Colonic mucosa (tissue), 4 donors: Measurements from ENCODE around the gene DAB1. TPM values are rescaled to one million over a fixed set of nuclear protein-coding genes. Genes with fewer than 3 reads are reported as not detected.

Experiments used
- DNase-seq: peaks from one replicate; pipeline ENCODE4 v3.0.0-alpha.2; 2020
- H3K27ac ChIP-seq: fragments of 200-600 bp; one replicate; pipeline ENCODE4 v1.8.0; 2021
- H3K27me3 ChIP-seq: fragments of 200-600 bp; one replicate; pipeline ENCODE4 v1.8.0; 2021
- H3K36me3 ChIP-seq: fragments of 200-600 bp; one replicate; pipeline ENCODE4 v1.8.0; 2021
- H3K4me1 ChIP-seq: fragments of 200-600 bp; one replicate; pipeline ENCODE4 v1.8.0; 2021; ENCODE audit warnings: mild to moderate bottlenecking
- H3K4me3 ChIP-seq: fragments of 200-600 bp; one replicate; pipeline ENCODE4 v1.8.0; 2021
- H3K9ac ChIP-seq, 2 donors: one replicate each; pipeline ENCODE4 v1.7.0; 2013; ENCODE audit warnings: control low read depth in 2 of 2, low read depth in 2 of 2, low read length in 2 of 2
- H3K9me3 ChIP-seq: fragments of 200-600 bp; one replicate; pipeline ENCODE4 v1.8.0; 2021
- CTCF ChIP-seq: fragments of 200-600 bp; IDR thresholded peaks from one replicate; pipeline ENCODE4 v1.8.0; 2022; ENCODE audit warnings: antibody characterized with exemption, mild to moderate bottlenecking
- intact Hi-C: fragments of 100-400 bp; cut with DNase I; formaldehyde crosslinking; loops from one replicate; pipeline ENCODE4 v1.14.1; 2022
- total RNA-seq, 2 donors: library from RNA; stranded (reverse); fragmentation: NEBNext Ultra II Directional in 1 of 2; extraction: Animal tissue kit (Norgen Biotek cat#: 25700) in 1 of 2; gene quantifications; one replicate each; pipeline ENCODE4 v1.2.1, GENCODE V29; 2021
- donor health status: healthy.
- donor health status: DM: no; HTN: no; CAD: no.
- donor health status: DM: no; HTN: no; CAD: no.

Gene DAB1
- total RNA-seq, 2 donors from 2014 or later, result 0.42 TPM; not detected in 1

GRCh38 chr1:57072401-57073110 is 351.3 kb downstream of the DAB1 start:
- H3K4me3 ChIP-seq, result no peak overlapping the region
- no peaks in the 10 kb centered on the region for H3K36me3 ChIP-seq
- DNase-seq, result no peak
- no peaks in the 10 kb centered on the region for H3K4me1 ChIP-seq
- H3K27ac ChIP-seq, result no peak overlapping the region
- intact Hi-C loops, result no loop called here
- no peaks in the 10 kb centered on the region for H3K27me3 ChIP-seq
- TF ChIP-seq CTCF, result no peak
- H3K9ac ChIP-seq, result no peak overlapping the region
- no peaks in the 10 kb centered on the region for H3K9me3 ChIP-seq

GRCh38 chr1:57067863-57068262 is 356.0 kb downstream of the DAB1 start:
- Histone ChIP-seq H3K36me3 (no peaks in the 10 kb centered on the region), H3K27me3 (no peaks in the 10 kb centered on the region), H3K9me3 (no peaks in the 10 kb centered on the region), H3K27ac (no peak overlapping the region), H3K4me1 (no peaks in the 10 kb centered on the region), H3K9ac (no peak overlapping the region), H3K4me3 (no peak overlapping the region)
- intact Hi-C loops, result no loop called here
- DNase-seq, result no peak
- TF ChIP-seq CTCF, result no peak

GRCh38 chr1:57066980-57067610 is 356.8 kb downstream of the DAB1 start:
- no peaks in the 10 kb centered on the region for H3K4me1 ChIP-seq
- H3K27me3 ChIP-seq, result no peaks in the 10 kb centered on the region
- DNase-seq, result no peak
- intact Hi-C loops, result no loop called here
- no peak for TF ChIP-seq CTCF
- H3K36me3 ChIP-seq, result no peaks in the 10 kb centered on the region
- no peak overlapping the region for H3K9ac ChIP-seq
- H3K27ac ChIP-seq, result no peak overlapping the region
- no peak overlapping the region for H3K4me3 ChIP-seq
- no peaks in the 10 kb centered on the region for H3K9me3 ChIP-seq

DNA sequence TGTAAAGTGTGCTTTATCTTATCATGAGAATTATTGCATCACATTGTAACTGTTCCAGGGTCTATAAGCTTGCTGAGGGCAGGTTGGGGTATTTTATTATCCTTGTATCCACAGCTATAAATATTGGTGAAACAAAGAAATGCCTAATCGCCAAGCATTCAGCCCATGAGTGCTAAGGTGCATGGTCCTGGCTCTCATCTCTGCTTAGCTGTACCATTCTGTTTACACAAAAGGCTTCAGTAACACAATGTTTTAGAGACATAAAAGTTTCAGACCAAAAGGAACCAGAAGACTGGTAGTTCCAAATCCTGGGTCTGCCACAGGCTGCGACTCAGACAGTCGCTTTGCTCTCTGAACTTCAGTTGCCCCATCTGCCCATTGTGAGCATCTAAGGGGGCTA is 358.4 kb downstream of the DAB1 start:
- Histone ChIP-seq H3K4me3 (no peak overlapping the region), H3K9me3 (no peaks in the 10 kb centered on the region), H3K9ac (no peak overlapping the region), H3K36me3 (no peaks in the 10 kb centered on the region), H3K4me1 (no peaks in the 10 kb centered on the region), H3K27me3 (no peaks in the 10 kb centered on the region), H3K27ac (no peak overlapping the region)
- TF ChIP-seq CTCF, result no peak
- DNase-seq, result no peak
- intact Hi-C loops, result no loop called here

DNA sequence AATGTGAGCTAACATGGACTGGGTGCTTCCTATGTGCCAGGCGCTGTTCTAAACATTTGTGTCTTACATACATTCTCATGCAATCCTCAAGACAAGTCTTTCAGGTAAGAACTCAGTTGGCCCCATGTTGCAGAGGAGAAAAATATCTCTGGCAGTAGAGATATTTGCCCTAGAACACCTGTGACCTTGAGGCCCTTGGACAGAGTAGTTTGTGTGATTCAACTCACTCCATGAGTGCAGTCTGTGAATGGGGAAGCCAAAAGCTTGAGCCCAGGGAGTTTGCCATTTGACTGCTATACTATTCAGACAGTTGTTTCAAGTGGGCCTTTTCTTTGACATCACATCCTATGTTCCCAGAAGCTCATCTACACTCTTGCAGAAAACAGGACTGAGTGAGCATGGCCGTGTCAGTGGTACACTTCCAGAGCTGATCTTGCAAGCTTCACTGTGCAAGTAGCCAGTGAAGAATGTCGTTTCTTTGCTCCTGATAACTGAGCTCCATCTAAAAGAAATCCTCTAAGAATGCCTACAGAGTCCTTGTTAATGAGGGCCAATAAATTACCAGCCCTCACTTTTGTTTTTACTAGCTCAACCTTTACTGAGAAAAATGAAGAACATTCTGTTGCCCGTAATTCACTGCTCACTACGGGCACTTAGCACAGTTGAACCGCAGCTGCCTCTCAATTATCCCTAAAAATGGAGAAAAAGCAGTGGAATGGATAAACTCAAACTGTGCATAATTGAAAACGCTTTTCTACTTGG is 359.3 kb downstream of the DAB1 start:
- no peak overlapping the region for H3K27ac ChIP-seq
- H3K9me3 ChIP-seq, result no peaks in the 10 kb centered on the region
- H3K36me3 ChIP-seq, result no peaks in the 10 kb centered on the region
- no peak overlapping the region for H3K4me3 ChIP-seq
- H3K27me3 ChIP-seq, result no peaks in the 10 kb centered on the region
- H3K9ac ChIP-seq, result no peak overlapping the region
- intact Hi-C loops, result no loop called here
- H3K4me1 ChIP-seq, result no peaks in the 10 kb centered on the region
- no peak for TF ChIP-seq CTCF
- DNase-seq, result no peak
